Ascending aorta (tissue), 2 donors: ENCODE measurements around the gene CLEC16A. TPM values are rescaled to one million over a fixed set of nuclear protein-coding genes. Genes with fewer than 3 reads are reported as not detected.

ENCODE experiments used
- DNase-seq, 2 donors: peaks; one replicate each; pipeline ENCODE4 v3.0.0-alpha.2; 2019; ENCODE audit warnings: low spot score in 2 of 2
- H3K27ac ChIP-seq, 2 donors: fragments of 200-600 bp; sonication (generic); one replicate each; pipeline ENCODE4 v1.5.1; 2016 to 2017; ENCODE audit warnings: mild to moderate bottlenecking in 1 of 2
- H3K27me3 ChIP-seq: fragments of 200-600 bp; sonication (generic); one replicate; pipeline ENCODE4 v1.5.1; 2017
- H3K36me3 ChIP-seq, 2 donors: fragments of 200-600 bp; sonication (generic); one replicate each; pipeline ENCODE4 v1.5.1; 2016
- H3K4me1 ChIP-seq, 2 donors: fragments of 200-600 bp; sonication (generic); one replicate each; pipeline ENCODE4 v1.5.1; 2016 to 2017; ENCODE audit warnings: mild to moderate bottlenecking in 1 of 2
- H3K4me3 ChIP-seq, 2 donors: fragments of 200-600 bp; sonication (generic); one replicate each; pipeline ENCODE4 v1.5.1; 2016 to 2017; ENCODE audit warnings: mild to moderate bottlenecking in 1 of 2
- H3K9me3 ChIP-seq, 2 donors: fragments of 200-600 bp; sonication (generic); one replicate each; pipeline ENCODE4 v1.5.1; 2016
- CTCF ChIP-seq, 3 experiments: fragments of 200-600 bp in 2 of 3; fragments of 450-650 bp in 1 of 3; sonication (generic) in 2 of 3; IDR thresholded peaks; one replicate each; pipeline ENCODE4 v1.5.1; 2016 to 2019; ENCODE audit warnings: antibody characterized with exemption in 3 of 3, mild to moderate bottlenecking in 1 of 3, moderate library complexity in 1 of 3
- intact Hi-C: fragments of 100-400 bp; cut with DNase I; formaldehyde crosslinking; loops from one replicate; pipeline ENCODE4 v1.15.1; 2023
- total RNA-seq: library from RNA; depleted of rRNA; stranded (reverse); fragments of >200 nt; gene quantifications from one replicate; pipeline ENCODE4 v1.1.0, GENCODE V29; 2016

Gene CLEC16A
- total RNA-seq, 1 donor from 2014 or later, result 16.2 TPM

- H3K9me3 ChIP-seq, result no peaks in the 10 kb centered on the region
- no peaks in the 10 kb centered on the region for H3K27me3 ChIP-seq
- H3K4me3 ChIP-seq, result no peak overlapping the region
- intact Hi-C loops, result no loop called here
- no peak for DNase-seq
- H3K36me3 ChIP-seq, result peaks cover 0 to 26% of the 10 kb centered on the region in 2 donors
- TF ChIP-seq CTCF (IDR thresholded peaks at IDR 0.05), result no peak
- H3K4me1 ChIP-seq, result peaks cover 8 to 25% of the 10 kb centered on the region in 2 donors
- no peak overlapping the region for H3K27ac ChIP-seq
These were observed 32.3 kb downstream of the CLEC16A start for GRCh38 chr16:10976634-10977033.

GRCh38 chr16:10978124-10978523, 33.8 kb downstream of the CLEC16A start:
- Histone ChIP-seq H3K9me3 (no peaks in the 10 kb centered on the region), H3K4me3 (no peak overlapping the region), H3K36me3 (peaks cover 0 to 26% of the 10 kb centered on the region in 2 donors), H3K27me3 (no peaks in the 10 kb centered on the region), H3K4me1 (peaks cover 0 to 14% of the 10 kb centered on the region in 2 donors), H3K27ac (peak overlapping the region in 1 of 2 donors; percentile 77)
- no peak for TF ChIP-seq CTCF (IDR thresholded peaks at IDR 0.05)
- intact Hi-C loops, result no loop called here
- DNase-seq, result no peak

- TF ChIP-seq CTCF (IDR thresholded peaks at IDR 0.05), result no peak
- H3K36me3 ChIP-seq, result peaks cover 0 to 26% of the 10 kb centered on the region in 2 donors
- intact Hi-C loops, result no loop called here
These were observed 34.6 kb downstream of the CLEC16A start for GRCh38 chr16:10978871-10979446.

GRCh38 chr16:10979717-10980601, 35.6 kb downstream of the CLEC16A start:
- peak overlapping the region in 1 of 2 donors; percentile 28 for H3K4me3 ChIP-seq
- H3K36me3 ChIP-seq, result peaks cover 0 to 26% of the 10 kb centered on the region in 2 donors
- H3K27ac ChIP-seq, result peak overlapping the region; percentile 76 to 77
- TF ChIP-seq CTCF (IDR thresholded peaks at IDR 0.05), result no peak
- peak; percentile 72 to 89 for DNase-seq
- intact Hi-C loops, result no loop called here
- peaks cover 0 to 14% of the 10 kb centered on the region in 2 donors for H3K4me1 ChIP-seq
- H3K27me3 ChIP-seq, result no peaks in the 10 kb centered on the region
- H3K9me3 ChIP-seq, result no peaks in the 10 kb centered on the region

More at GRCh38 chr16:10978871-10979446, 34.6 kb downstream of the CLEC16A start:
- no peaks in the 10 kb centered on the region for H3K9me3 ChIP-seq
- no peak for DNase-seq
- H3K27ac ChIP-seq, result peak overlapping the region; percentile 76 to 77
- H3K27me3 ChIP-seq, result no peaks in the 10 kb centered on the region
- peaks cover 0 to 14% of the 10 kb centered on the region in 2 donors for H3K4me1 ChIP-seq
- no peak overlapping the region for H3K4me3 ChIP-seq

- intact Hi-C loops, result no loop called here
- Histone ChIP-seq H3K36me3 (peaks cover 0 to 22% of the 10 kb centered on the region in 2 donors), H3K9me3 (no peaks in the 10 kb centered on the region), H3K27me3 (no peaks in the 10 kb centered on the region), H3K4me1 (peaks cover 0 to 14% of the 10 kb centered on the region in 2 donors), H3K4me3 (no peak overlapping the region), H3K27ac (peak overlapping the region; percentile 76 to 77)
- no peak for DNase-seq
- no peak for TF ChIP-seq CTCF (IDR thresholded peaks at IDR 0.05)
These were observed 36.4 kb downstream of the CLEC16A start for GRCh38 chr16:10980813-10981212.
